ENCODE measurements around the gene SUN2. TPM values are rescaled to one million over a fixed set of nuclear protein-coding genes. Genes with fewer than 3 reads are reported as not detected.

SUN2 gene
- total and polyA plus RNA-seq, 8 donors: 58.1 to 174 (median 72.4) TPM

- Histone ChIP-seq H3K36me3 (peaks cover 0 to 34% of the 10 kb centered on the region in 2 donors), H3K9me3 (no peaks in the 10 kb centered on the region), H3K4me3 (no peak overlapping the region), H3K4me1 (peaks cover 0 to 2% of the 10 kb centered on the region in 2 donors), H3K27ac (no peak overlapping the region), H3K27me3 (no peaks in the 10 kb centered on the region)
- TF ChIP-seq CTCF (IDR thresholded peaks at IDR 0.05): no peak
- ATAC-seq (no peak), DNase-seq (no peak)
- intact Hi-C loops (cut with DNase I): loop anchor here in 1 of 2 donors (10.0 kb wide), 1 partner anchor 228 kb away; no protein-coding TSS in a partner anchor
Observed at GRCh38 chr22:38777087-38777671, 21.4 kb upstream of the SUN2 start.

GRCh38 chr22:38776086-38776485 is 20.3 kb upstream of the SUN2 start:
- no peak for ATAC-seq
- Histone ChIP-seq H3K9me3 (no peaks in the 10 kb centered on the region), H3K36me3 (peaks cover 0 to 28% of the 10 kb centered on the region in 2 donors), H3K27me3 (no peaks in the 10 kb centered on the region), H3K4me3 (no peak overlapping the region), H3K27ac (no peak overlapping the region), H3K4me1 (no peaks in the 10 kb centered on the region)
- TF ChIP-seq CTCF (IDR thresholded peaks at IDR 0.05): no peak
- intact Hi-C loops (cut with DNase I): loop anchor here in 1 of 2 donors (10.0 kb wide), 1 partner anchor 229 kb away; no protein-coding TSS in a partner anchor
- DNase-seq: no peak

DNA sequence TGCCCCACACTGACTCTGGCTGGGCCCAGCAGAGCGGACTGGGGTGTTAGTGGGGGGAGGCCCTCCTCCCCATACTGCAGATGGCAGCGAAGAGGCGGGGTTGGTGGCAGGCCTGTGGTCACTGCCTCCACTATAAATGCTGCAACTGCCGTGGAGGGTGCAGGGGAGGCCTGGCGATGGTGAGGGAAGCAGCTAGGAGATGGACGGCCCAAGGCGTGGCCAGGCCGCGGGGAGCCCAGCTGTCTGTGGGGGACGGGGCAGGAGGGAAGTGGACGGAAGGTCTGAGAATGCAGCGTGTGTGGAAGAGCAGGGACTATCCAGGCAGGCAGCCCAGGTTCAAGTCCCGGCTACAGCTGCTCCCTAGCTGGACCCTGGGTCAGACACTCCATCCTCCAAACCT is 19.9 kb upstream of the SUN2 start:
- TF ChIP-seq CTCF (IDR thresholded peaks at IDR 0.05): no peak
- DNase-seq (no peak), ATAC-seq (no peak)
- Histone ChIP-seq H3K27ac (no peak overlapping the region), H3K4me3 (no peak overlapping the region), H3K9me3 (no peaks in the 10 kb centered on the region), H3K36me3 (peaks cover 0 to 24% of the 10 kb centered on the region in 2 donors), H3K27me3 (no peaks in the 10 kb centered on the region), H3K4me1 (no peaks in the 10 kb centered on the region)
- intact Hi-C loops (cut with DNase I): loop anchor here in 1 of 2 donors (10.0 kb wide), 1 partner anchor 229 kb away; no protein-coding TSS in a partner anchor

DNA sequence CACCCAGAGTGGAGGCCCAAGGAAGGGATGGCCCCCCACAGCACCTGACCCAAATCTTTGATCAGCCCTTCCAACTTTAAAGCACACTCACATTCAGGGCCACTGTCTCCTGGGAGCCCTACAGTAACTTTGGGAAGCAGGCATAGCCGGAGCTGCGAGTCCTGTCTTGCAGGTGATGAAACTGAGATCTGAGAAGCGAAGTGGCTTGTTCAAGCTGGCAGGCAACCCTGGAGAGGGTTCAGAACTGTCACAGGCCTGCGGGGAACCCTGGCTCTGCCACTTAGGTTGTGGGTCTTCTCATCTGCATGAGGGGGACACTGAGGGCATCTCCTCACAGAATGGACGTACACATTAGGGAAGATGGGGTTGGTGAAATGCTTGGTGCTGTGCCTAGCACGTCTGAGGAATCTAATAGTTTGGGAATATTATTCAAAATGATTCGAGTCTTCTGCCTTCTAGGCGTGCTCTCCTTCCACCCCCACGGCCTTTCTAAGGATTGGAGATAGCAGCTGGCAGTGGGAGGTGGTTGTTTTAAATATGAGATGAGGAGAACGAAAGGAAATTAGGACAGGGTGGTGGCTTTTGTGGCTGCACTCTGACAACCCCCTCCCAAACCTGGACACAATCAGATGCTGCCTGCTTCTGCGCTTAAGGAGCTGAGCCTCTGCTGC is 18.8 kb upstream of the SUN2 start:
- H3K4me3 ChIP-seq: no peak overlapping the region
- no peaks in the 10 kb centered on the region for H3K9me3 ChIP-seq
- intact Hi-C loops (cut with DNase I): loop anchor here in 1 of 2 donors (10.0 kb wide), 1 partner anchor 230 kb away; no protein-coding TSS in a partner anchor
- H3K27me3 ChIP-seq: no peaks in the 10 kb centered on the region
- ATAC-seq: no peak
- no peak for DNase-seq
- H3K4me1 ChIP-seq: no peaks in the 10 kb centered on the region
- peaks cover 0 to 14% of the 10 kb centered on the region in 2 donors for H3K36me3 ChIP-seq
- no peak overlapping the region for H3K27ac ChIP-seq
- no peak for TF ChIP-seq CTCF (IDR thresholded peaks at IDR 0.05)

DNA sequence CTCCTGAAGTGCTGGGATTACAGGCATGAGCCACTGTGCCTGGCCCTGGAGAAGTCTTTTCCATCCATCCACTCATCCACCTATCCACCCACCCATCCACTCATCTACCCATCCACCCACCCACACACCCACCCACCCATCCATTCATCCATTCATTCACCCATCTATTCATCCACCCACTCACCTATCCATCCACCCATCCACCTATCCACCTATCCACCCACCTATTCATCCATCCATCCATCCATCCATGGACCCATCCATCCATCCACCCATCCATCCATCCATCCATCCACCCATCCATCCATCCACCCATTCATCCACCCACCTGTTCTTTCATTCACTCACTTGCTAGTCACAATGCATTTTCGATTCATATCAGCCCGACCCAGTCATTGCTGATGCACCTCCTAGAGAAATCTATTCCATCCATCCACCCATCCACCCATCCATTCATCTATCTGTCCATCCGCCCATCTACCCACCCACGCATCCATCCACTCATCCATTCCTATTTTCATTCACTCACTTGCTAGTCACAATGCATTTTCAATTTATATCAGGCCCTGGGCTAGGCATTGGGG is 17.7 kb upstream of the SUN2 start:
- H3K36me3 ChIP-seq: peaks cover 0 to 4% of the 10 kb centered on the region in 2 donors
- intact Hi-C loops (cut with DNase I): loop anchor here in 1 of 2 donors (10.0 kb wide), 1 partner anchor 231 kb away; no protein-coding TSS in a partner anchor
- no peak for DNase-seq

More for the DNA sequence above, 17.7 kb upstream of the SUN2 start:
- no peak for ATAC-seq
- no peaks in the 10 kb centered on the region for H3K4me1 ChIP-seq
- no peak overlapping the region for H3K4me3 ChIP-seq
- no peaks in the 10 kb centered on the region for H3K27me3 ChIP-seq
- H3K27ac ChIP-seq: no peak overlapping the region
- no peaks in the 10 kb centered on the region for H3K9me3 ChIP-seq
- no peak for TF ChIP-seq CTCF (IDR thresholded peaks at IDR 0.05)
